OCI-LY7 (cell line): ENCODE data around the gene ARHGAP26. TPM values are rescaled to one million over a fixed set of nuclear protein-coding genes. Genes with fewer than 3 reads are reported as not detected.

Source experiments
- BruUV-seq: library from RNA; stranded (reverse); fragments of 400-500 nt; replicated peaks from 2 replicates; lab custom pipeline; 2021; lab: Mats Ljungman, UMichigan
- CTCF ChIA-PET: fragments of 300-600 bp; sonication (Branson Sonifier 250); formaldehyde crosslinking; loops from one replicate; lab custom pipeline; 2022; ENCODE audit warnings: antibody characterized with exemption; ENCODE audit not compliant: unreplicated experiment; lab: Charles Lee
- POLR2A ChIA-PET: fragments of 300-600 bp; sonication (Branson Sonifier 250); formaldehyde crosslinking; loops from one replicate; lab custom pipeline; 2022; ENCODE audit warnings: antibody characterized with exemption; lab: Charles Lee
- DNase-seq: peaks from one replicate; pipeline ENCODE4 v3.0.0-alpha.2; 2015; ENCODE audit warnings: low spot score
- H2AFZ ChIP-seq: fragments of 200-600 bp; sonication (generic), shearing (Covaris generic); 2 replicates; pipeline ENCODE4 v1.6.1; 2014; ENCODE audit warnings: mild to moderate bottlenecking, antibody characterized with exemption, low read length, moderate library complexity
- H3K27ac ChIP-seq: fragments of 200-600 bp; sonication (generic); 2 replicates; pipeline ENCODE4 v1.5.1; 2014; ENCODE audit warnings: mixed run types, low read depth, mild to moderate bottlenecking, moderate library complexity, low read length, inconsistent platforms; ENCODE audit not compliant: poor library complexity, severe bottlenecking
- H3K36me3 ChIP-seq: fragments of 200-600 bp; sonication (generic); 2 replicates; pipeline ENCODE4 v1.6.1; 2014; ENCODE audit warnings: mild to moderate bottlenecking, antibody characterized with exemption, low read length, moderate library complexity, mixed read lengths; ENCODE audit not compliant: insufficient read depth
- H3K4me1 ChIP-seq: fragments of 200-600 bp; sonication (generic); 2 replicates; pipeline ENCODE4 v1.5.1; 2014; ENCODE audit warnings: mild to moderate bottlenecking, low read length; ENCODE audit not compliant: insufficient read depth, poor library complexity, severe bottlenecking
- H3K4me2 ChIP-seq: fragments of 200-600 bp; sonication (generic); 2 replicates; pipeline ENCODE4 v1.6.1; 2014; ENCODE audit warnings: mild to moderate bottlenecking, low read length
- H3K4me3 ChIP-seq: fragments of 200-600 bp; sonication (generic); 2 replicates; pipeline ENCODE4 v1.5.1; 2014; ENCODE audit warnings: mild to moderate bottlenecking, low read depth, low read length; ENCODE audit not compliant: poor library complexity, severe bottlenecking
- H3K79me2 ChIP-seq: fragments of 200-600 bp; sonication (generic); 2 replicates; pipeline ENCODE4 v1.6.1; 2016; ENCODE audit warnings: low read depth, mild to moderate bottlenecking, low read length, moderate library complexity, mixed read lengths; ENCODE audit not compliant: insufficient read depth
- H3K9me2 ChIP-seq: fragments of 200-600 bp; sonication (generic); 2 replicates; pipeline ENCODE4 v1.6.1; 2016; ENCODE audit warnings: mild to moderate bottlenecking, low read length, mixed read lengths; ENCODE audit not compliant: insufficient read depth
- H3K9me3 ChIP-seq: fragments of 200-600 bp; sonication (generic); 2 replicates; pipeline ENCODE4 v1.6.1; 2014; ENCODE audit warnings: mild to moderate bottlenecking, mixed run types, low read length, mixed read lengths
- H4K20me1 ChIP-seq: fragments of 200-600 bp; sonication (generic); 2 replicates; pipeline ENCODE4 v1.6.1; 2014; ENCODE audit warnings: mild to moderate bottlenecking, antibody characterized with exemption, low read length, moderate library complexity, mixed read lengths; ENCODE audit not compliant: insufficient read depth
- CTCF ChIP-seq: fragments of 200-600 bp; sonication (generic); conservative IDR thresholded peaks from 2 replicates; pipeline ENCODE4 v1.5.1; 2014; ENCODE audit warnings: mild to moderate bottlenecking, antibody characterized with exemption, low read length, moderate library complexity, mixed read lengths
- EZH2phosphoT487 ChIP-seq: fragments of 200-600 bp; sonication (generic); IDR thresholded peaks from 2 replicates; pipeline ENCODE4 v1.6.1; 2018; ENCODE audit warnings: low read depth, borderline replicate concordance, mild to moderate bottlenecking, mixed run types, antibody characterized with exemption, low read length, moderate library complexity, mixed read lengths
- intact Hi-C: fragments of 100-400 bp; cut with micrococcal nuclease; formaldehyde crosslinking; loops from one replicate; pipeline ENCODE4 v1.10.0; 2022; ENCODE audit not compliant: unreplicated experiment
- total RNA-seq, 2 experiments: library from RNA; depleted of rRNA in 1 of 2; stranded (reverse); fragments of >200 nt in 1 of 2; shearing (Covaris generic) in 1 of 2; gene quantifications; 2 replicates each; pipeline ENCODE4 v1.2.3, GENCODE V29; 2014 to 2022

ARHGAP26 gene
- total RNA-seq, 2 experiments from 2014 or later: 7.0 to 19.1 TPM

DNA sequence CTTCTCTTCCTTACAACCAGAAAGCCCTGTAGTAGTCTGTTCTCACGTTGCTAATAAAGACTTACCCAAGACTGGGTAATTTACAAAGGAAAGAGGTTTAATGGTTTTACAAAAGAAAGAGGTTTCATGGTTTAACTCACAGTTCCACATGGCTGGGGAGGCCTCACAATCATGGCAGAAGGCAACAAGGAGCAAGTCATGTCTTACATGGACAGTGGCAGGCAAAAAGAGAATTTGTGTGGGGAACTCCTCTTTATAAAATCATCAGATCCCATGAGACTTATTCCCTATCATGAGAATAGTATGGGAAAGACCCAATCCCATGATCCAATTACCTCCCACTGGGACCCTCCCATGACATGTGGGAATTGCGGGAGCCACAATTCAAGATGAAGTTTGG lies 468.4 kb downstream of the ARHGAP26 start:
- H4K20me1 ChIP-seq: no peaks in the 10 kb centered on the region
- H2AFZ ChIP-seq: no peak overlapping the region
- H3K4me3 ChIP-seq: no peak overlapping the region
- POLR2A ChIA-PET: interaction anchor here (1.0 kb wide), 1 partner anchor 149 kb away, joined by 3 read pairs; no protein-coding TSS in a partner anchor
- no peaks in the 10 kb centered on the region for H3K4me1 ChIP-seq
- CTCF ChIA-PET: no interaction called here
- DNase-seq: no peak
- H3K79me2 ChIP-seq: no peaks in the 10 kb centered on the region
- TF ChIP-seq CTCF (no peak), EZH2phosphoT487 (no peak)
- no peaks in the 10 kb centered on the region for H3K9me3 ChIP-seq
- H3K27ac ChIP-seq: no peak overlapping the region
- H3K4me2 ChIP-seq: no peak overlapping the region
- BruUV-seq: no TSS peak
- H3K9me2 ChIP-seq: no peaks in the 10 kb centered on the region
- intact Hi-C loops: no loop called here
- H3K36me3 ChIP-seq: no peaks in the 10 kb centered on the region

DNA sequence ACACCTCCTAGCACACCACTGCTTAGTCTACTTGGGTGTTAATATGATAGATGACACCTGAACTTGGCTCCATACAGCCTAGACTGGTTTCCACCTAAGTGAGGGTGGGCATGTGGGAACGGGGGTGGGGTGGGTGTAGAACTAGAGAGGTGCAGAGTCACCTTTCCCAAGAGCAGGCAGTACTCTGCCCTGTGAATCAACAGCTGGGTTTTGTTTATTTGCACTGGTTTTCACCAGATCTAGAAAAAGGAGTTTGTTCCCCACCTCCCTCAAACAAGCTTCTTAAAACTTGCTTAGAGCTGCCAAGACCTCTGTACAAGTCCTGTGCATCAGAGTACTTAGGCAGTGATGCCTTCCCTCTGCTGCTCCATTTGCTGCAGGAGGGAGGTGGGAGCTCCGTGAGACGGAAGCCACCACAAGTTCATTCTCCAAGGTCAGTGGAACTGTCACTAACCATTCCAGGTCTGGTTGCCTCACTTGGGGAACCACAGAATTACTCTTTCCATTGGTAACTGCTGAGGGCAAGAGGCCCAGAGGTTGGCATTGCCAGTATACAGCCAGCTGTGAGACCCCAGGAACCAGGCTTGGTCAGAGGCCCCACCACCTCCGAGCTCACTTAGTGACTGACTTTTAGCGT lies 469.8 kb downstream of the ARHGAP26 start:
- H3K27ac ChIP-seq: no peak overlapping the region
- TF ChIP-seq EZH2phosphoT487: no peak
- no peak for TF ChIP-seq CTCF

GRCh38 chr5:143241892-143242291 lies 471.7 kb downstream of the ARHGAP26 start:
- no peak for TF ChIP-seq EZH2phosphoT487
- ChIA-PET POLR2A (no interaction called here), CTCF (no interaction called here)
- no peak overlapping the region for H3K4me3 ChIP-seq
- H3K4me1 ChIP-seq: no peaks in the 10 kb centered on the region
- intact Hi-C loops: no loop called here
- H2AFZ ChIP-seq: no peak overlapping the region
- no peaks in the 10 kb centered on the region for H3K9me2 ChIP-seq
- DNase-seq: no peak
- no peak overlapping the region for H3K4me2 ChIP-seq
- no peak overlapping the region for H3K27ac ChIP-seq
- BruUV-seq: no TSS peak
- no peaks in the 10 kb centered on the region for H3K36me3 ChIP-seq
- no peaks in the 10 kb centered on the region for H4K20me1 ChIP-seq
- H3K79me2 ChIP-seq: no peaks in the 10 kb centered on the region
- no peaks in the 10 kb centered on the region for H3K9me3 ChIP-seq

More for the DNA sequence above, 469.8 kb downstream of the ARHGAP26 start:
- Histone ChIP-seq H3K4me3 (no peak overlapping the region), H3K4me1 (no peaks in the 10 kb centered on the region), H2AFZ (no peak overlapping the region), H3K79me2 (no peaks in the 10 kb centered on the region), H3K9me2 (no peaks in the 10 kb centered on the region), H3K36me3 (no peaks in the 10 kb centered on the region), H4K20me1 (no peaks in the 10 kb centered on the region), H3K9me3 (no peaks in the 10 kb centered on the region), H3K4me2 (no peak overlapping the region)
- POLR2A ChIA-PET: interaction anchor here (0.7 kb wide), 2 partner anchors 23 to 102 kb away, joined by 3 read pairs; no protein-coding TSS in a partner anchor
- intact Hi-C loops: no loop called here
- DNase-seq: no peak
- CTCF ChIA-PET: no interaction called here
- BruUV-seq: no TSS peak
